Lower leg skin (tissue), 4 donors: ENCODE measurements around the gene ZBTB21. TPM values are rescaled to one million over a fixed set of nuclear protein-coding genes. Genes with fewer than 3 reads are reported as not detected.

Experiments used
- DNase-seq, 2 donors: peaks; one replicate each; pipeline ENCODE4 v3.0.0-alpha.2; 2019; ENCODE audit warnings: low spot score in 2 of 2
- H3K4me3 ChIP-seq: fragments of 200-600 bp; sonication (generic); 2 replicates; pipeline ENCODE4 v1.5.1; 2017; ENCODE audit warnings: mild to moderate bottlenecking, low read depth; ENCODE audit not compliant: poor library complexity, severe bottlenecking
- CTCF ChIP-seq, 3 donors: fragments of 450-650 bp; IDR thresholded peaks; one replicate each; pipeline ENCODE4 v1.5.1; 2016; ENCODE audit warnings: antibody characterized with exemption in 3 of 3, mild to moderate bottlenecking in 3 of 3, moderate library complexity in 2 of 3
- POLR2A ChIP-seq, 2 donors: fragments of 450-650 bp; IDR thresholded peaks; one replicate each; pipeline ENCODE4 v1.6.1; 2016 to 2017; ENCODE audit warnings: antibody characterized with exemption in 2 of 2, mild to moderate bottlenecking in 1 of 2, moderate library complexity in 1 of 2
- WGBS, 2 donors: methylation state at CpG; one replicate each; pipeline ENCODE4 v1.1.5; 2018; 5-methylcytosine and 5-hydroxymethylcytosine counted together
- intact Hi-C: fragments of 100-400 bp; cut with DNase I; formaldehyde crosslinking; loops from one replicate; pipeline ENCODE4 v1.15.0; 2023; ENCODE audit warnings: low total_unique reads
- total RNA-seq, 4 donors: library from RNA; depleted of rRNA; stranded (reverse); fragments of >200 nt; gene quantifications; one replicate each; pipeline ENCODE4 v1.1.0, GENCODE V29; 2016

The ZBTB21 gene
- total RNA-seq, 4 donors from 2014 or later = 18.1 to 31.9 (median 28.2) TPM

GRCh38 chr21:42022906-42023305 lies 12.7 kb upstream of the ZBTB21 start:
- H3K4me3 ChIP-seq = no peak overlapping the region
- 96 to 97% methylated on average over 11 of the region's 11 CpGs for WGBS, 2 donors
- TF ChIP-seq CTCF (IDR thresholded peaks at IDR 0.05) = no peak
- no peak for TF ChIP-seq POLR2A (IDR thresholded peaks at IDR 0.05)
- intact Hi-C loops = no loop called here
- no peak for DNase-seq

GRCh38 chr21:42022091-42022430 lies 11.9 kb upstream of the ZBTB21 start:
- intact Hi-C loops = no loop called here
- H3K4me3 ChIP-seq = no peak overlapping the region
- TF ChIP-seq CTCF (IDR thresholded peaks at IDR 0.05) = no peak
- TF ChIP-seq POLR2A (IDR thresholded peaks at IDR 0.05) = no peak
- no peak for DNase-seq
- WGBS, 2 donors = 75% methylated on average over 12 of the region's 12 CpGs

GRCh38 chr21:42021371-42022090 lies 11.4 kb upstream of the ZBTB21 start:
- TF ChIP-seq CTCF (IDR thresholded peaks at IDR 0.05) = no peak
- TF ChIP-seq POLR2A (IDR thresholded peaks at IDR 0.05) = no peak
- H3K4me3 ChIP-seq = no peak overlapping the region
- 72 to 73% methylated on average over 20 of the region's 20 CpGs for WGBS, 2 donors
- intact Hi-C loops = no loop called here
- no peak for DNase-seq

GRCh38 chr21:42019706-42020105 lies 9.5 kb upstream of the ZBTB21 start:
- TF ChIP-seq CTCF (IDR thresholded peaks at IDR 0.05) (no peak), POLR2A (IDR thresholded peaks at IDR 0.05) (no peak)
- no peak overlapping the region for H3K4me3 ChIP-seq
- intact Hi-C loops = no loop called here
- no peak for DNase-seq
- 94 to 97% methylated on average over 6 of the region's 6 CpGs for WGBS, 2 donors

GRCh38 chr21:42019101-42019605 lies 9.0 kb upstream of the ZBTB21 start:
- no peak overlapping the region for H3K4me3 ChIP-seq
- no peak for DNase-seq
- intact Hi-C loops = no loop called here
- 45 to 53% methylated on average over 8 to 9 of the region's 11 CpGs for WGBS, 2 donors
- TF ChIP-seq CTCF (IDR thresholded peaks at IDR 0.05) (no peak), POLR2A (IDR thresholded peaks at IDR 0.05) (no peak)

GRCh38 chr21:42017022-42017421 lies 6.9 kb upstream of the ZBTB21 start:
- DNase-seq = no peak
- H3K4me3 ChIP-seq = no peak overlapping the region
- 69 to 81% methylated on average over 2 of the region's 2 CpGs for WGBS, 2 donors
- no peak for TF ChIP-seq POLR2A (IDR thresholded peaks at IDR 0.05)
- TF ChIP-seq CTCF (IDR thresholded peaks at IDR 0.05) = no peak
- intact Hi-C loops = no loop called here
